ENCODE data around the gene NMT2.

- TF ChIP-seq POLR2A (IDR thresholded peaks at IDR 0.05) (no peak), CTCF (IDR thresholded peaks at IDR 0.05) (no peak), EP300 (IDR thresholded peaks at IDR 0.05) (no peak)
Measured at GRCh38 chr10:15124908-15125307, 43.6 kb downstream of the NMT2 start.

Data from sigmoid colon (tissue), 4 donors.